GM18909 (cell line): Measurements from ENCODE around the gene PRAMEF20.

Experiments used
- ATAC-seq: cut with Tn5 transposase; IDR thresholded peaks from one replicate; pipeline ENCODE4 v1.9.1; 2021; ENCODE audit warnings: mild to moderate bottlenecking; ENCODE audit not compliant: unreplicated experiment, poor library complexity

The PRAMEF20 gene

DNA sequence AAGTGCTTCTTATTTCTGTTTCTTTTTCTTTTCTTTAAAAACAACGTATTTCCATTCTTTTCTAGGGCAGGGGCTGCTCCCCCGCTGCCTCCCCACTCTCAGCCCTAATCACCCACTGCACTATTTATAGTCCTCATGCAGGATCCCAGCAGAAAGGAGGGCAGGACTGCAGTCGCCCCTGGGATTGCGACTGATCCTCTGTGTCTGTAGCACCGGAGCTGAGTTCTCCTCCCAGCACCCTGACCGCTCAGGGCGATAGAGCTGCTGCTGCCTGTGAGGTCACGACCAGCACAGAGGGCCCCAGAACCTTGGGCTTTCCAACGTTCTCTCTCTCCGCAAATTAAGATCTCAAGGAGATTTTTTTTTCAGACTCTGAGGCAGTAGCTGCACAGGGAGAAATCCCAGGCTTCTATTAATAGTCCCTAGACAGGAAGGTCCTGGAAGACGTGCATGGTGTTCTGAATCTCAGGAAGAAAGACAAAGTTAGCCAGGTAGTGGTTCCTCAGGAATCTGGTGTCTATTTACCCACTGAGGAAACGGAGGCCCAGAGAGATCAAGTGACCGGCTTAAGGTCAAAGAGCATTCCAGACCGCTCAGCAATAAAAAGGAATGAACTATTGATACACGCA lies 46.8 kb downstream of the PRAMEF20 start:
- ATAC-seq, result no peak

GRCh38 chr1:13461977-13462376 lies 51.7 kb downstream of the PRAMEF20 start:
- no peak for ATAC-seq

- ATAC-seq, result no peak
These were observed 52.4 kb downstream of the PRAMEF20 start for GRCh38 chr1:13462682-13463081.

GRCh38 chr1:13465515-13465914 lies 55.3 kb downstream of the PRAMEF20 start:
- no peak for ATAC-seq

DNA sequence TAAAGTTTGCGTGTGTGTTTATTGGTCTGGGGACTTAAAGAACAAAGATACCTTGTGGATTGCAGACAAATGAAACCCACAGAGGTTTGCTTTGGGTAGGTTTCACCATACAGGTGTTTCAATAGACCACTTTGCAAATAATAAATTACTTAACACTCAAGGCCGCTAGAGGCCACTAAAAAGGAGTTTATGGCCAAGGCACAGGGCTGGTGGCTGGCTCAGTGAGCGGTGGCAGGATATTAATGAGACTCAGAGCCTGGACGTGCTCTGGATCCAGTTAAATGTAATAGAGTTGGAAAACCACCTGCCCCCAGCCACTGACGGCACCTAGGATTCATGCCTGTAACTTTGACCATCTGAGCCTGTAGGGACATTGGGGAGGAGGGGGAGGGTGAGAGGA lies 59.1 kb downstream of the PRAMEF20 start:
- ATAC-seq, result no peak
